K562 (cell line): ENCODE data around the gene IRF3. TPM values are rescaled to one million over a fixed set of nuclear protein-coding genes. Genes with fewer than 3 reads are reported as not detected.
A peak's percentile ranks its signal among the peaks of the same experiment; 100 is the strongest.

Experiments used
- BRF1 ChIP-seq: IDR thresholded peaks from 3 replicates; pipeline ENCODE4 v1.6.1; 2011; ENCODE audit warnings: borderline replicate concordance, mild to moderate bottlenecking; ENCODE audit not compliant: insufficient read length; ENCODE audit errors: extremely low read depth
- CAMTA2 ChIP-seq: fragments of 250-450 bp; sonication (Bioruptor Pico); conservative IDR thresholded peaks from 2 replicates; pipeline ENCODE4 v1.5.1; 2022
- GABPB1 ChIP-seq: sonication (generic); formaldehyde crosslinking; IDR thresholded peaks from 2 replicates; pipeline ENCODE4 v1.8.0; 2022; ENCODE audit warnings: mild to moderate bottlenecking, missing genetic modification reagents
- HMG20B ChIP-seq: fragments of 250-450 bp; sonication (Bioruptor Pico); IDR thresholded peaks from 2 replicates; pipeline ENCODE4 v1.5.0; 2021; ENCODE audit warnings: mild to moderate bottlenecking
- JUNB ChIP-seq: fragments of 450-650 bp; formaldehyde crosslinking; conservative IDR thresholded peaks from 2 replicates; pipeline ENCODE4 v1.4.0; 2020; ENCODE audit warnings: mild to moderate bottlenecking
- KAT8 ChIP-seq: fragments of 450-650 bp; IDR thresholded peaks from 2 replicates; pipeline ENCODE4 v1.6.1; 2016; ENCODE audit warnings: low read depth, mild to moderate bottlenecking
- KDM5B ChIP-seq: fragments of 200-600 bp; sonication (generic); IDR thresholded peaks from 2 replicates; pipeline ENCODE4 v1.6.1; 2012; ENCODE audit warnings: low read depth, mild to moderate bottlenecking, moderate library complexity, low read length, control low read depth, inconsistent platforms; ENCODE audit not compliant: insufficient replicate concordance
- MCM3 ChIP-seq: fragments of 450-650 bp; IDR thresholded peaks from 2 replicates; pipeline ENCODE4 v1.6.1; 2016
- MYC ChIP-seq, 2 experiments: fragments of 250-450 bp in 1 of 2; sonication (Bioruptor Pico) in 1 of 2; IDR thresholded peaks; 2 replicates each; pipeline versions ENCODE4 v1.5.1 to v1.6.1; 2012 to 2021; ENCODE audit warnings: low read depth in 2 of 2, borderline replicate concordance in 1 of 2, improper control_type of control experiment in 1 of 2, low read length in 1 of 2, mild to moderate bottlenecking in 1 of 2, moderate library complexity in 1 of 2
- NCOA2 ChIP-seq, 2 experiments: fragments of 450-650 bp; IDR thresholded peaks; 2 replicates each; pipeline ENCODE4 v1.6.1; 2018; ENCODE audit warnings: mild to moderate bottlenecking in 2 of 2, moderate library complexity in 1 of 2; ENCODE audit not compliant: partially characterized antibody in 2 of 2
- PHB ChIP-seq: fragments of 250-450 bp; sonication (Bioruptor Pico); IDR thresholded peaks from 2 replicates; pipeline ENCODE4 v1.5.0; 2021
- POU5F1 ChIP-seq: fragments of 150-350 bp; IDR thresholded peaks from 2 replicates; pipeline ENCODE4 v1.6.1; 2014; ENCODE audit warnings: borderline replicate concordance, low read length, low read depth, mild to moderate bottlenecking; ENCODE audit not compliant: partially characterized antibody
- RAD51 ChIP-seq: fragments of 450-650 bp; IDR thresholded peaks from 2 replicates; pipeline ENCODE4 v1.7.1; 2016; ENCODE audit warnings: low read depth, mild to moderate bottlenecking, borderline replicate concordance
- SMAD1 ChIP-seq: fragments of 150-350 bp; IDR thresholded peaks from 2 replicates; pipeline ENCODE4 v1.6.1; 2014; ENCODE audit warnings: low read length, low read depth; ENCODE audit not compliant: partially characterized antibody
- SMAD4 ChIP-seq: fragments of 250-450 bp; sonication (Bioruptor Pico); conservative IDR thresholded peaks from 2 replicates; pipeline ENCODE4 v1.8.0; 2021; ENCODE audit warnings: inconsistent platforms, mild to moderate bottlenecking, moderate library complexity
- SRSF9 ChIP-seq: fragments of 200-400 bp; formaldehyde crosslinking; IDR thresholded peaks from 2 replicates; pipeline ENCODE4 v1.6.1; 2017; ENCODE audit warnings: low read depth, low read length, borderline replicate concordance
- STAT5B ChIP-seq: fragments of 250-450 bp; sonication (Bioruptor Pico); IDR thresholded peaks from 2 replicates; pipeline ENCODE4 v1.8.0; 2021; ENCODE audit warnings: mild to moderate bottlenecking, inconsistent platforms
- ZNF146 ChIP-seq: IDR thresholded peaks from one replicate; pipeline ENCODE4 v1.6.1; 2018; ENCODE audit warnings: missing compliant biosample characterization; ENCODE audit not compliant: unreplicated experiment
- ZNF780A ChIP-seq: fragments of 250-450 bp; sonication (Bioruptor Pico); IDR thresholded peaks from 2 replicates; pipeline ENCODE4 v1.5.0; 2021; ENCODE audit warnings: mild to moderate bottlenecking
- polyA plus RNA-seq, 8 experiments: library from polyadenylated mRNA; depleted of rRNA in 4 of 8; stranded (reverse) in 5 of 8; unstranded in 3 of 8; fragments of >200 nt; fragmentation: Nextera tagmentation in 2 of 8; fragmentation: Illumina TruSeq in 1 of 8; extraction: Ambion mirVana in 2 of 8; extraction: Trizol in 1 of 8; gene quantifications; 2 replicates each; pipeline versions ENCODE4 v1.2.1 to v1.2.3, GENCODE V29; 2011 to 2014; ENCODE audit warnings: inconsistent platforms in 1 of 8, missing spikeins in 1 of 8
- total RNA-seq, 7 experiments: library from RNA; depleted of rRNA in 6 of 7; stranded (reverse); fragments of >200 nt in 6 of 7; fragmentation: Illumina TruSeq in 2 of 7; extraction: Trizol in 2 of 7; gene quantifications; 2 replicates each; pipeline versions ENCODE4 v1.2.1 to v1.2.3, GENCODE V29; 2011 to 2021; ENCODE audit warnings: low replicate concordance in 1 of 7
- TF ChIP-seq, protein P1 (sequence below): fragments of 250-450 bp; sonication (Bioruptor Pico); IDR thresholded peaks from 2 replicates; pipeline ENCODE4 v1.4.0; 2020
- TF ChIP-seq, protein P2 (sequence below), 2 experiments: fragments of 450-650 bp; IDR thresholded peaks; 2 replicates each; pipeline ENCODE4 v1.6.1; 2016
- TF ChIP-seq, protein P3 (sequence below): fragments of 250-450 bp; sonication (Bioruptor Pico); IDR thresholded peaks from 2 replicates; pipeline ENCODE4 v1.5.0; 2020; ENCODE audit warnings: mild to moderate bottlenecking
- TF ChIP-seq, protein P4 (sequence below): fragments of 250-450 bp; sonication (Bioruptor Pico); IDR thresholded peaks from 2 replicates; pipeline ENCODE4 v1.4.0; 2020; ENCODE audit warnings: borderline replicate concordance

IRF3 gene
- total and polyA plus RNA-seq, 9 of the 15 experiments (the other 6 are each of a cell fraction or from before 2014, with no cell fraction given): 7.5 to 145 (median 65.4) TPM

DNA sequence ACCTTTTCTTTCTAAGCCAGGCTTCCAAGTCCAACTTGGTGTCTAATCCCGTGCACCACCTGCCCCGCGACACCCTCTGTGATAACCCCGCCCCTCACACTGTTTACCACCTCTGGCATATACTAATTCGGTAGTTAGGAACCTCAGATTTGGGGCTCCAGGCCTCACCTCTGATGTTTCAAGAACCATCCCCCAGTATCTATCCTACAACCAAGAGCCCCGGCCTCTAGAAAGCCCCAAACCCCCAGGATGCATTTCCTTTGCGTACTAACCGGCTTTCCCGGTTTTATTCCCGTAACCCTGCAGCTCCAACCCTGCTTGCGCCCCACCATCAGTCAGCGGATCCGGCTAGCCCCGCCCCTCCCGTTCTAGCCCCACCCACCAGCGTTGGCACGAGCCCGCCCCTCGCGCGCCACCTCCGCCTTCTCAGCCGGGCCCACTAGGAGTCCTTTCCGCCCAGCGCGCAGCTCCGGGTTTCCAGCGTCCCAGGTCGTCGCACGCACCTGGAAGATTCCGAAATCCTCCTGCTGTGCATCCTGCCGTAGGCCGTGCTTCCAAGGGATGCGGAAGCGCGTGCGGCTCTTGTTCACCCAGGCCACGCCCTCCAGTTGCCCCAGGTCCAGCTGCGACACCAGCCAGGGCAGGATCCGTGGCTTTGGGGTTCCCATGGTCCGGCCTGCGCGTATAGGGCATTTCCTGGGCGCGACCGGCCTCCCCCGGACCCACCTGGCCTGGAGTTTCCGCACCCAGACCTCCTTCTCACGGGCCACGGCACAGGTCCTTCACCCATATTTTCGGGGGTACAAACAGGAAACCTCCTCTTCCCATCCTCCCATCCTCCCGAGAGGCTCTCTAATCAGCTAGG lies 1.3 kb downstream of the IRF3 start (continued):
- TF ChIP-seq, protein P1, sequence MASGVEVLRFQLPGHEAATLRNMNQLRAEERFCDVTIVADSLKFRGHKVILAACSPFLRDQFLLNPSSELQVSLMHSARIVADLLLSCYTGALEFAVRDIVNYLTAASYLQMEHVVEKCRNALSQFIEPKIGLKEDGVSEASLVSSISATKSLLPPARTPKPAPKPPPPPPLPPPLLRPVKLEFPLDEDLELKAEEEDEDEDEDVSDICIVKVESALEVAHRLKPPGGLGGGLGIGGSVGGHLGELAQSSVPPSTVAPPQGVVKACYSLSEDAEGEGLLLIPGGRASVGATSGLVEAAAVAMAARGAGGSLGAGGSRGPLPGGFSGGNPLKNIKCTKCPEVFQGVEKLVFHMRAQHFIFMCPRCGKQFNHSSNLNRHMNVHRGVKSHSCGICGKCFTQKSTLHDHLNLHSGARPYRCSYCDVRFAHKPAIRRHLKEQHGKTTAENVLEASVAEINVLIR (CRISPR knock-in tag): no peak
- TF ChIP-seq BRF1 (no peak), ZNF780A (no peak), POU5F1 (no peak), GABPB1 (CRISPR knock-in tag) (no peak), JUNB (CRISPR knock-in tag) (no peak), SRSF9 (no peak), MCM3 (no peak), STAT5B (CRISPR knock-in tag) (no peak), NCOA2 (IDR thresholded peaks at IDR 0.05; ENCODE audit: partially characterized antibody in 2 of 2) (no peak), SMAD4 (CRISPR knock-in tag) (no peak), SMAD1 (no peak), MYC (IDR thresholded peaks at IDR 0.05; ENCODE audit: low read depth, low read length) (peak; percentile 34; the same call in 1 of the 2 replicates), MYC (CRISPR knock-in tag; IDR thresholded peaks at IDR 0.05; ENCODE audit: borderline replicate concordance, low read depth) (no peak), HMG20B (CRISPR knock-in tag) (no peak), PHB (CRISPR knock-in tag) (no peak), KDM5B (no peak), ZNF146 (CRISPR knock-in tag) (no peak), CAMTA2 (CRISPR knock-in tag) (no peak), RAD51 (no peak), KAT8 (no peak)
- TF ChIP-seq, protein P2, sequence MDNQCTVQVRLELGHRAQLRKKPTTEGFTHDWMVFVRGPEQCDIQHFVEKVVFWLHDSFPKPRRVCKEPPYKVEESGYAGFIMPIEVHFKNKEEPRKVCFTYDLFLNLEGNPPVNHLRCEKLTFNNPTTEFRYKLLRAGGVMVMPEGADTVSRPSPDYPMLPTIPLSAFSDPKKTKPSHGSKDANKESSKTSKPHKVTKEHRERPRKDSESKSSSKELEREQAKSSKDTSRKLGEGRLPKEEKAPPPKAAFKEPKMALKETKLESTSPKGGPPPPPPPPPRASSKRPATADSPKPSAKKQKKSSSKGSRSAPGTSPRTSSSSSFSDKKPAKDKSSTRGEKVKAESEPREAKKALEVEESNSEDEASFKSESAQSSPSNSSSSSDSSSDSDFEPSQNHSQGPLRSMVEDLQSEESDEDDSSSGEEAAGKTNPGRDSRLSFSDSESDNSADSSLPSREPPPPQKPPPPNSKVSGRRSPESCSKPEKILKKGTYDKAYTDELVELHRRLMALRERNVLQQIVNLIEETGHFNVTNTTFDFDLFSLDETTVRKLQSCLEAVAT (IDR thresholded peaks at IDR 0.05): no peak
- TF ChIP-seq, protein P3, sequence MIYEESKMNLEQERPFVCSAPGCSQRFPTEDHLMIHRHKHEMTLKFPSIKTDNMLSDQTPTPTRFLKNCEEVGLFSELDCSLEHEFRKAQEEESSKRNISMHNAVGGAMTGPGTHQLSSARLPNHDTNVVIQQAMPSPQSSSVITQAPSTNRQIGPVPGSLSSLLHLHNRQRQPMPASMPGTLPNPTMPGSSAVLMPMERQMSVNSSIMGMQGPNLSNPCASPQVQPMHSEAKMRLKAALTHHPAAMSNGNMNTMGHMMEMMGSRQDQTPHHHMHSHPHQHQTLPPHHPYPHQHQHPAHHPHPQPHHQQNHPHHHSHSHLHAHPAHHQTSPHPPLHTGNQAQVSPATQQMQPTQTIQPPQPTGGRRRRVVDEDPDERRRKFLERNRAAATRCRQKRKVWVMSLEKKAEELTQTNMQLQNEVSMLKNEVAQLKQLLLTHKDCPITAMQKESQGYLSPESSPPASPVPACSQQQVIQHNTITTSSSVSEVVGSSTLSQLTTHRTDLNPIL (CRISPR knock-in tag): no peak
- TF ChIP-seq, protein P4, sequence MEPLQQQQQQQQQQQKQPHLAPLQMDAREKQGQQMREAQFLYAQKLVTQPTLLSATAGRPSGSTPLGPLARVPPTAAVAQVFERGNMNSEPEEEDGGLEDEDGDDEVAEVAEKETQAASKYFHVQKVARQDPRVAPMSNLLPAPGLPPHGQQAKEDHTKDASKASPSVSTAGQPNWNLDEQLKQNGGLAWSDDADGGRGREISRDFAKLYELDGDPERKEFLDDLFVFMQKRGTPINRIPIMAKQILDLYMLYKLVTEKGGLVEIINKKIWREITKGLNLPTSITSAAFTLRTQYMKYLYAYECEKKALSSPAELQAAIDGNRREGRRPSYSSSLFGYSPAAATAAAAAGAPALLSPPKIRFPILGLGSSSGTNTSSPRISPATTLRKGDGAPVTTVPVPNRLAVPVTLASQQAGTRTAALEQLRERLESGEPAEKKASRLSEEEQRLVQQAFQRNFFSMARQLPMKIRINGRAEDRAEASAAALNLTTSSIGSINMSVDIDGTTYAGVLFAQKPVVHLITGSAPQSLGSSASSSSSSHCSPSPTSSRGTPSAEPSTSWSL (CRISPR knock-in tag): no peak
